Measurements from ENCODE around the gene ILDR2. TPM values are rescaled to one million over a fixed set of nuclear protein-coding genes. Genes with fewer than 3 reads are reported as not detected.

ILDR2 gene
- total RNA-seq, 1 donor from 2014 or later, result 1.6 TPM

GRCh38 chr1:166915941-166916340 is 59.4 kb downstream of the ILDR2 start:
- Histone ChIP-seq H3K27ac (no peak overlapping the region), H3K36me3 (no peaks in the 10 kb centered on the region), H3K27me3 (ENCODE audit: low read depth) (peaks cover 26% of the 10 kb centered on the region), H3K9me3 (no peaks in the 10 kb centered on the region), H3K4me3 (no peak overlapping the region), H3K4me1 (peaks cover 7% of the 10 kb centered on the region)
- intact Hi-C loops (cut with DNase I), result no loop called here
- no peak for TF ChIP-seq CTCF (IDR thresholded peaks at IDR 0.05)
- DNase-seq, result no peak
- ATAC-seq, result no peak

DNA sequence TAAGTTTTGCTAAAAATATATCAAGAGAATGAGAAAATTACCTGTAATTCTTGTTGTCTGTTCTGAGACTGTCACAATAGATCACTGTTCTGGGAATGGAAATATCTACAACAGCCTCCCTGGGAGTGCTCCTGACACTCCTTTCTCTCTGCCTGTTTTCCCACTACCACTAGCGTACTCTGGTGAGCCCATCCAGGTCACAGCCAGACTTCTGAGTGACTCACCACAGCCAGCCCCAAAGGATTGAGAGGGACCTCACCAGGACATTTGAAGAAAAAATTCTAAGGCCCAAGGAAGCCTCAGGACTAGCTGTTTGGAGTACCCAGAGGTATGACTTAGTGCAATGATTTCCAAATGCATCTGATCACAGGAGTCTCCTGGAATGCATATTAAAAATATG is 60.3 kb downstream of the ILDR2 start:
- ATAC-seq, result no peak

DNA sequence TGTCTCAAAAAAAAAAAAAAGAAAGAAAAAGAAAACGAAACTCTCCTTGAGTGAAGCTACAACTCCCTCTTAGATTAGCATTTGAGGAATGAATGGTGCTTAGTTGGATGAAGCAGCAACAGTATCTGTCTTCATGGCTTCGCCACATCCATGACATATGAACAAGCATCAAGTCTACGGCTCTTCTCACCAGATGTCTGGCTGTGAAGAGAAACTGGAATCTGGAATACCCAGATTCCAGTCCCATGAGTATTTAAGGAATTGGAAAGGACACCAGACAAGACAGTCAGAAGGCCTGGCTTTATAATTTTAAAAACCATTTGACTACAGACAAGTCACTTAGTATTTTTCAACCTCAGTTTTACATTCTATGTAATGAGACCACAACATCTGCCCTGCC is 61.2 kb downstream of the ILDR2 start:
- ATAC-seq, result no peak
- intact Hi-C loops (cut with DNase I), result loop anchor here (5.0 kb wide), 1 partner anchor 143 kb away; no protein-coding TSS in a partner anchor
- no peak overlapping the region for H3K4me3 ChIP-seq

More for the DNA sequence above, 60.3 kb downstream of the ILDR2 start:
- Histone ChIP-seq H3K4me3 (no peak overlapping the region), H3K27ac (no peak overlapping the region), H3K9me3 (no peaks in the 10 kb centered on the region), H3K27me3 (ENCODE audit: low read depth) (peaks cover 17% of the 10 kb centered on the region), H3K4me1 (no peaks in the 10 kb centered on the region), H3K36me3 (no peaks in the 10 kb centered on the region)
- intact Hi-C loops (cut with DNase I), result no loop called here
- TF ChIP-seq CTCF (IDR thresholded peaks at IDR 0.05), result no peak
- no peak for DNase-seq

DNA sequence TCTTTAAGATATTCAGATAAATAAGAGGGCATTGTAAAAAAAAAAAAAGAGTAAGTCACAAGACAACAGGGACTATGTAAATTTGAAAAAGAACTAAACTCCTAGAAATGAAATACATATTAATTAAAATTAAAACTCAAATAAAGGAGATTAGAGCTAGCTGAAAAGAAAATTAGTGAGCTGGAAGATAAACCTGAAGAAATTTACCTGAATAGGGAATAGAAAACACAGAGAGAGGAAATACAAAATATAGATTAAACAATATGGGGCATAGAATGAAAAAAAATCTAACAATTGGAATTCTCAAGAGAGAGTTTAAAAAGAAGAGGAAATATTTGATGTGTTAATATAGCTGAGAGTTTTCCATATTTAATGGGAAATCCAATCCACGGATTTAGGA is 63.7 kb downstream of the ILDR2 start:
- H3K27me3 ChIP-seq (ENCODE audit: low read depth), result no peaks in the 10 kb centered on the region
- TF ChIP-seq CTCF (IDR thresholded peaks at IDR 0.05), result no peak
- H3K4me1 ChIP-seq, result no peaks in the 10 kb centered on the region
- no peaks in the 10 kb centered on the region for H3K9me3 ChIP-seq
- H3K4me3 ChIP-seq, result no peak overlapping the region
- ATAC-seq (no peak), DNase-seq (no peak)
- intact Hi-C loops (cut with DNase I), result loop anchor here (5.0 kb wide), 1 partner anchor 146 kb away; no protein-coding TSS in a partner anchor
- no peaks in the 10 kb centered on the region for H3K36me3 ChIP-seq
- no peak overlapping the region for H3K27ac ChIP-seq

More for the DNA sequence above, 61.2 kb downstream of the ILDR2 start:
- H3K27ac ChIP-seq, result no peak overlapping the region
- no peak for TF ChIP-seq CTCF (IDR thresholded peaks at IDR 0.05)
- H3K9me3 ChIP-seq, result no peaks in the 10 kb centered on the region
- H3K4me1 ChIP-seq, result no peaks in the 10 kb centered on the region
- H3K36me3 ChIP-seq, result no peaks in the 10 kb centered on the region
- H3K27me3 ChIP-seq (ENCODE audit: low read depth), result peaks cover 8% of the 10 kb centered on the region
- no peak for DNase-seq

DNA sequence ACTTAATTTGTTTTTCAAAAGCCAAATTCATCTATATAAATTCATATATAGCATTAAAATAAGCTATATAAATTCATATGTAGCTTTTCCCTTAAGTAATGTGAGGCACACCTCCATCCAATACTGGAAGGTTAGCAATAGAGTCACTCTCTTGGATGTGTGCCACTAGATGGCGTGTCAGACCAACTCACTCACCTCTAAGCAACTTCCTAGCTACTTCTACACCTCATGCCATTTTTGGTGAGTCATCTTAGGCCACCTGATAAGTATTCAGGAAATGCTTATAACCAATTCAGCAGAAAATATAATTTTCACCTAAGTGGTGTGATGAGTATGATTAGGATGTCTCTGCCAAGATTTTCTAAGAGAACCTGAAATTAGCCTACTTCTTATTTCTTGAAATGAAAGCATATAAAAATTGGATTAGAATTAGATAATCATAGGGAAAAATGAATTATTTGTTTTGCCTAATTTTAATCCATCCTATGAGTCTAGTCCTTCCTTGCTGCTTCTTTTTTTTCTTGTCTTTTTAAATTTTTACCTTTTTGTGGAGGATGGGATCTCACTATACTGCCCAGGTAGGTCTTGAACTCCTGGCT is 64.8 kb downstream of the ILDR2 start:
- Histone ChIP-seq H3K27ac (no peak overlapping the region), H3K36me3 (no peaks in the 10 kb centered on the region), H3K9me3 (no peaks in the 10 kb centered on the region), H3K27me3 (ENCODE audit: low read depth) (no peaks in the 10 kb centered on the region), H3K4me3 (no peak overlapping the region), H3K4me1 (no peaks in the 10 kb centered on the region)
- intact Hi-C loops (cut with DNase I), result loop anchor here (5.0 kb wide), 1 partner anchor 147 kb away; no protein-coding TSS in a partner anchor
- DNase-seq (peak; percentile 58), ATAC-seq (peak; percentile 95 to 97)
- TF ChIP-seq CTCF (IDR thresholded peaks at IDR 0.05), result peak; percentile 78

All from lower lobe of right lung (tissue), 2 donors.